Amniotic stem cell (primary cell): ENCODE measurements around the gene AKAP1.

Experiments used
- DNase-seq: peaks from one replicate; lab custom pipeline; 2025; lab: John Stamatoyannopoulos, UW

Gene AKAP1

DNA sequence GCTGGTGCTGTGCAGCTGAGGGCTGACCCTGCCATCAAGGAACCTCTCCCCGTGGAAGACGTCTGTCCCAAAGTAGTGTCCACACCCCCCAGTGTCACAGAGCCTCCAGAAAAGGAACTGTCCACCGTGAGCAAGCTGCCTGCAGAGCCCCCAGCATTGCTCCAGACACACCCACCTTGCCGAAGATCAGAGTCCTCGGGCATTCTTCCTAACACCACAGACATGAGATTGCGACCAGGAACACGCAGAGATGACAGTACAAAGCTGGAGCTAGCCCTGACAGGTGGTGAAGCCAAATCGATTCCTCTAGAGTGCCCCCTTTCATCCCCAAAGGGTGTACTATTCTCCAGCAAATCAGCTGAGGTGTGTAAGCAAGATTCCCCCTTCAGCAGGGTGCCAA is 20.5 kb downstream of the AKAP1 start:
- no peak for DNase-seq

DNA sequence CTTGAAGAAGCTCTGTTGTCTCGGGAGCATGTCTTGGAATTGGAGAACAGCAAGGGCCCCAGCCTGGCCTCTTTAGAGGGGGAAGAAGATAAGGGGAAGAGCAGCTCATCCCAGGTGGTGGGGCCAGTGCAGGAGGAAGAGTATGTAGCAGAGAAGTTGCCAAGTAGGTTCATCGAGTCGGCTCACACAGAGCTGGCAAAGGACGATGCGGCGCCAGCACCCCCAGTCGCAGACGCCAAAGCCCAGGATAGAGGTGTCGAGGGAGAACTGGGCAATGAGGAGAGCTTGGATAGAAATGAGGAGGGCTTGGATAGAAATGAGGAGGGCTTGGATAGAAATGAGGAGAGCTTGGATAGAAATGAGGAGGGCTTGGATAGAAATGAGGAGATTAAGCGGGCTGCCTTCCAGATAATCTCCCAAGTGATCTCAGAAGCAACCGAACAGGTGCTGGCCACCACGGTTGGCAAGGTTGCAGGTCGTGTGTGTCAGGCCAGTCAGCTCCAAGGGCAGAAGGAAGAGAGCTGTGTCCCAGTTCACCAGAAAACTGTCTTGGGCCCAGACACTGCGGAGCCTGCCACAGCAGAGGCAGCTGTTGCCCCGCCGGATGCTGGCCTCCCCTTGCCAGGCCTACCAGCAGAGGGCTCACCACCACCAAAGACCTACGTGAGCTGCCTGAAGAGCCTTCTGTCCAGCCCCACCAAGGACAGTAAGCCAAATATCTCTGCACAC is 21.2 kb downstream of the AKAP1 start:
- no peak for DNase-seq

DNA sequence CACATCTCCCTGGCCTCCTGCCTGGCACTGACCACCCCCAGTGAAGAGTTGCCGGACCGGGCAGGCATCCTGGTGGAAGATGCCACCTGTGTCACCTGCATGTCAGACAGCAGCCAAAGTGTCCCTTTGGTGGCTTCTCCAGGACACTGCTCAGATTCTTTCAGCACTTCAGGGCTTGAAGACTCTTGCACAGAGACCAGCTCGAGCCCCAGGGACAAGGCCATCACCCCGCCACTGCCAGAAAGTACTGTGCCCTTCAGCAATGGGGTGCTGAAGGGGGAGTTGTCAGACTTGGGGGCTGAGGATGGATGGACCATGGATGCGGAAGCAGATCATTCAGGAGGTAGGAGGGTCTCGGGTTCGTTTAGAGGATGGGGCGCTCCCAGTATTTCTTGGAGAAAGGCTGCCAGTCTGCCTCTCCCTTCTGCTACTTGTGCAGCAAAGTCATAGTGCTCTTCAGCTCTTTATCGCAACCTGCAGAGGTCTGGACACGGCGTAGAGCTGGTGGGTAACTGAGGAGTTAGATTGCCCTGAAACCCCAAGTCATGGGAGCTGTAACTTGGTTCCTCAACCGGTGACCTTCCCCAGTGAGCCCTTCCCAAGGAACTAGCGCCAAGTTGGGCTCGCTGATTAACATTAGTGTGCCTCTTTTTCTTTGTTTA is 21.9 kb downstream of the AKAP1 start:
- no peak for DNase-seq

DNA sequence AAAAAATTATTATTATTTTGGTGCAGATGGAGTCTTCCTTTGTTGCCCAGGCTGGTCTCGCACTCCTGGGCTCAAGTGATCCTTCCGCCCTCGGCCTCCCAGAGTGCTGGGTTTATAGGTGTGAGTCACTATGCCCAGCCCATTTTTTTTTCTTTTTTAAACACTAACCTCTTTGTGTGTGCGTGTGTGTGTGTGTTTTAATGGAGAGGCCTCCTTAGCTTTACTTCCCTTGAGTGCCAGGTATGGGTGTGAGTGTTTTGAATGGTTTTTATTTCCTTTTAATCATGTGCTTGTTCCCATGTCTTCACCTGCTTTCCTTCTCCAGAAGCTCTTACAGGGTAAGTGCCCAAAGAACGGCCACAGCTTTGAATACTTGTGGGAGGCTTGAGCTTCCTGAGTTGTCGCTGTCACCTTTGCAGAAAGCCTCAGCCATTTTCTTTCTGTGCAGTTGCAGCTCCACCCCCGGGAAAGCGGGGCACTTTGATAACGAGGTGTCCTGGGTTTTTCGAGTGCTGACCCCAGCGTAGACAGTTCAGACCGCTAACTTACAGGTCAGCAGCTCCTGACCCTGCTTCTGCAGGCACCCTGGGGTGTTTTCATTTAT is 22.6 kb downstream of the AKAP1 start:
- no peak for DNase-seq

DNA sequence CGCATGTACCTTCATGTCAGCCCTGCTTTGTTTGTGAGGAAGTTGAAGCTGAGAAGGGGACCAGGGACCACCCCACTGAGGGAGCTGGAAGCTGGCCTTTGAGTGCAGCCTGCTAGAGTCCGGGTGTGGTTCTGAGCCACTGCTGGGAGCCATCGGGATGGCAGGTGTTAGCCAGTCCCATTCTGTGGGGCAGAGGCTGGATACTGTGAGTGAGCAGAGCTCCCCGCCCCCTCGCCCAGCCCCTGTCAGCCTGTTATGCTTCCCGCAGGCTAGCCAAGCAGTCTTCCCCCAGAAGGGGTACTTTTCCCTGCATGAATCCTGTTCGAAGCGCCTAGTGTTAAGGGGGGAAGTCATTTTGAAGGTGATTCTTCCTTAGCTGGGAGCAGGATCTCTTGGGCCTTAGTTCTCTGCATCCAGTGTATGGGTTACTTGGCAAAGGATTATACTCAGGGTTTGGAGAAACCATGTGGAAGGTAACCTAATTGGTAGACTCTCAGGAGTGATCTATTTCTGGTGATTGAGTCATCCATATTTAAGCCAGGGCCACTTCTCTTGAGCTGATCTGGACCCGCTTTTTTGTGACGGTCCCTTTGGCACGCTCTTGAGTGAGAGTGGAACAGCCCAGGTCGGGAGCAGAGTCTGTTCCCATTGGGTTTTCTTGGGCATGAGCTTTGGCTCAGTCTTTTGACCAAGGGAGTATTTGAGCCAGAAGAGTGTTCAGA is 23.8 kb downstream of the AKAP1 start:
- no peak for DNase-seq

DNA sequence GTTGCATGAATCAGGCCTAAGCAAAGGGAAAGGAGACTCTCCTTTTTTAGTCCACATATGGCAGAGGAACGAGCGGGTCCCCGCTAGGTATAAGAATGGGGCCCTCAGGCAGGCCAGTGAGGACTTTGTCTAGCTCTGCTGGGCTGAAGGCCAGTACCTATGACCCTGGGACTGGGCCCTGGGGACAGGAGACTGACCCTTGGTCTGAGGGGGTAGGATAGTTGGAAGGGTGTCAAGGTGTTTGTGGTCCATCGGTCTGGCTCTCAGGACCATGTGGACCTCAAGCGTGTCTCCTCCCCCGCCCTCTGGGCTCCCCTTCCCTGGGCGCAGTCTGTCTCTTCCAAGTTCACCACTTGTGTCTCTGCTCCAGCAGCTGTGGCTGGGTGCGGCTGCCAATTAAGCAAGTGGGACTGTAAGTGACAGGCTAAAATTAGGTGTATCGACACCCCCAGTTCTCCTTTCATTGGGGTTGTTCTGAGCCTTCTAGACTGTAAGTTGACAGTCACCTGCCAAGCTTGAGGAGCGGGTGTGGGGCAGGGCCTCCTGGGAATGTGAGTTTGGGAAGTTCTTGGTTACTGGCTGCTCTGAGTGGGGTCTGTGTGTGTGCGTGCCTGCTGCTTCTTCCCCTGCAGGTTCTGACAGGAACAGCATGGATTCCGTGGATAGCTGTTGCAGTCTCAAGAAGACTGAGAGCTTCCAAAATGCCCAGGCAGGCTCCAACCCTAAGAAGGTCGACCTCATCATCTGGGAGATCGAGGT is 24.5 kb downstream of the AKAP1 start:
- no peak for DNase-seq

DNA sequence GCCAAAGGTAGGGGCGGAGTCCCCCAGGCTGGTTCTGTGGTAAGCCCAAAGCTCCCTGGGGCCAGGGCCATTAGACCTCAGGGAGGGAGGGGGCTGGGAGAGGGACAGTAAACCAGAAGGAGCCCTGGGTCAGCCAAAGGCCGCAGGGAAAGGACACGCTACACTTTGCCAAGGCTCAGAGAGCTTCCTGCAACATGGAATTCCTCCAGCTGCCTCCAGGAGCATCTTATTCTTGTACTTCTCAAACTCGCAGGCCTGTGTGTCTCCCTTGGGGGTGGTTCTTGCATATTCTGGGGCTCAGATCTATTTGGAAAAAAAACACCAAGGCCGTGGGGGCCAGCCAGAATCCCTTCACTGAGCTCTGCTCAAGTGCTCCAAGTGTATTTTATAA is 25.1 kb downstream of the AKAP1 start:
- no peak for DNase-seq

DNA sequence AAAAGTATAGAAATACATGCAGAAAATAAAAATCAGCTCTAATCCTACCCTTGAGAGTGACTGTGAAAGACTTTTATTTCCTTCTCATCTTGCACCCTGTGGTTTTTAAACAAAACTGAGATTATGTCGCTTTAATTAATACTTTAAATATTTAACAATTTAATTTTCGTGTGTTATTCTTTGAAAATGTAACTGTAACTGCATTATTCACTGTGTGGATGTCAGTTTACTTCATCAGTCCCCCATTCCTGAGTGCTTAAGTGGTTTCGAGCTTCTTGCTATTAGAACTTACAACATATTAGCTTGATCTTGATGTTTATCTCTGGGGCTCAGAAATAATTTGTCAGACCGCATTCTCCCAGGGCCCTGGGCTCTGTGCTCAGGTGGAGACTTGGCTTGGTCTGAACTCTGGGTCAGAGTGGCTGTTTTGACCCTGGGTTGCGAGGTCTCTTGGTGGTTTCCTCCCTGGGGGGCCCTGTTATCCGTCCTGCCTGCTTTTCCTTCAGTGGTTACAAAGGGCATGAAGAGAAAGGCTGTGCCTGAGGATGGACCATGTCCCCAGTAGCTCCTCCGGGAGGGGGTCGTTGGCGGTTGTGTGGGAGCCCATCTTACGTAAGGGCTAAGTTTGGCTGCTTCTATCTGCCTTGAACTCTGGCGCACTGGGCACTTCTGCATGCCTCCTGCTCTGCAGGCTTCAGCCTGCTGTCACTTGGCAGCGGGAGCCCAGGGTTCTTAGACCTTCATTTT is 25.7 kb downstream of the AKAP1 start:
- no peak for DNase-seq

DNA sequence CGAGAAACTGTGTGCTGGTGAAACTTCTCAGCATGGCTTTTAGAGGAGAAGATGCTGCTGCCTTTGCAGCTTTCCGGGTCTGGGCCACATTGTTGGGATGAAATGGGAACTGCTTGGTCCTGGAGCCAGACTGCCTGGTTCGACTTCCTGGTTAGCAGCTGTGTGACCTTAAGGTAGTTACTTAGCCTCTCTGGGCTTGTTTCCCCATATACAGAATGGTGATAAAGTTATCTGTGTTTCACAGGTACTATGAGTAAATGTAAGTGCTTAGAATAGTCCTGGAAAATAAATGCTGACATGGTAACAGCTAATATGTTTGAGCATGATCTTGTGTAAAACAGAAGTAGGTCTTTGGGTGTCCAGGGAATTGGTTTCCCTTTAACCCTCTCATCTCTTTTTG is 26.3 kb downstream of the AKAP1 start:
- no peak for DNase-seq

DNA sequence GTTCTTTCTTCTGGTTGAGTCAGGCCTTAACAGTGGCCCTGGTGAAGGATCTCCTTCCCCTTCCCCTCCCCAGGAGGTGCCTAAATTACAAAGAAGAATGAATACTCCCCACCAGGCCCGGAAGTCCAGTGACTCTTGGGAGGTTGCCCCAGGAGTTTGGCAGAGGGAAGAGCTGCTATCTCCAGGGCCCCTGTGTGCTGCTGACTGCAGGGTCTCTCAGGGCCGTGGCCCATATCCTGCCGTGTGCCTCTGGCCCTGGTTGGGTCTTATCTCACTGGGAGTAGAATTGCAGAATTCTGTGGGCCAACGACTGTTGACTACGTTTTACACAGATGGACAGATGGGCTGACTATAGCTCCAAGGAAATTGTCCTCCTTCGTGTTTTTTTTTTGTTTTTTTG is 28.0 kb downstream of the AKAP1 start:
- no peak for DNase-seq

DNA sequence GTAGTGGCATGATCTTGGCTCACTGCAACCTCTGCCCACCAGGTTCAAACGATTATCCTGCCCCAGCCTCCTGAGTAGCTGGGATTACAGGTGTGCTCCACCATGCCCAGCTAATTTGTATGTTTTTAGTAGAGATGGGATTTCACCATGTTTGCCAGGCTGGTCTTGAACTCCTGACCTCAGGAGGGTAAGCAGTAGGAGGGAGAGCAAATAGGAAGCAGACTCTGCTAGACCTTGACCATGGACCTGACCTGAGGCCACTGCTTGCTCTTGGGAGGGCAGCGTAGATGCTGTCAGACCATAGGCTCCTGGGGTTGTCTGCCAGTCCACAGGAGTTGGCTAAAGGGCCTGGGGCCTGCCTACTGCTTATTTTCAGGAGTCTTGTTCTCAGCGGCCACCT is 28.6 kb downstream of the AKAP1 start:
- DNase-seq, result no peak

DNA sequence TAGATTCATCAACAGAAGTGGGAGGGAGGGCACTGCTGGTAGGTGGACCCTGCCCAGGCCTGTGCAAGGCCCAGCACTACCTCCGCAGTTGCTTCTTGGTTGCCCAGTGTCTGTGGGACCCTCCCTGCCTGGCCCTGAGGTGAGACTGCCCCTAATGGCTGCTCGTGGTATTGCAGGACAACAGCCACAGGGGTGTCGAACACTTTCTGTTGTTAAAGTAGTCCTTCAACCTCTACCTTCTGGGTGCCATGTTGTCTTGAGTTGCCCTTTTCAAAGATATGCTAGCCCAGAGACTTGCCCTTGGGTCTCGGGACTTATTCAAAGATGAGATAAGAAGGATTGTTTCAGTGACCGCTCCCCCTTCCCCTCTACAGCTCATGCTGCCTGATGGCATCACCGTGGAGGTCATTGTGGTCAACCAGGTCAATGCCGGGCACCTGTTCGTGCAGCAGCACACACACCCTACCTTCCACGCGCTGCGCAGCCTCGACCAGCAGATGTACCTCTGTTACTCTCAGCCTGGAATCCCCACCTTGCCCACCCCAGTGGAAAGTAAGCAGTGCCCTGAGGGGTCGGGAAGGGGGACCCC is 29.1 kb downstream of the AKAP1 start:
- no peak for DNase-seq

DNA sequence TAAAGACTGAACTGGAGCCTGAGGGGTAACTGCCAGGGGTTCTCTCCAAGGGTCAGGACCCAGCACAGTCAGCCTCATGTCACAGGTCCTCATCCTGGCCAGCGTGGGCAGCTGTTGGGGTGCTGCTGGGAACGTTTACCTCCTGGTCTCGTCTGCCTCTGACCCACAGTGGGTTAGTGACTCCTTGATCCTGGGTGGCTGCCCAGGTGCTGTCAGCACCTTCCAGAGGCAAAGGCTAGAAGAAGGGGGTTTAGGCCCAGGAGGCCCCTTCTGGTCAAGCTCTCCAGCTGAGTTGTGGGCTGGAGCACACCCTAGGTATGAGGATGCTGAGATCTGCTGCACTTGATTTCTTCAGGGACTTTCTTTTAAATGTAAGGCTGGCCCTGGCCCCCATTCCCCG is 30.3 kb downstream of the AKAP1 start:
- DNase-seq, result no peak

DNA sequence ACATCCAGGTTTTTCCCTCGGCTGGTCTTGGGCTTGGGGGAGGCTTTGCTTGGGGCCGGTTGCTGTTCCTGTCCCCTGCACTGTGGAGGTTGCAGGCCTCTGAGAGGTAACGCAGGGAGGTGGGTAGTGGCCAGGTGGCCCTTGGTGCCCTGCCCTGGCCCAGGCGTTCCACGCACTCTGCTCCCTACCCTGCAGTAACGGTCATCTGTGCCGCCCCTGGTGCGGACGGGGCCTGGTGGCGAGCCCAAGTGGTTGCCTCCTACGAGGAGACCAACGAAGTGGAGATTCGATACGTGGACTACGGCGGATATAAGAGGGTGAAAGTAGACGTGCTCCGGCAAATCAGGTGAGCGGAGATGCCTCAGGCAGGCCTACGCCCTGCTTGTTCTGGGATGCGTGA is 30.9 kb downstream of the AKAP1 start:
- no peak for DNase-seq

DNA sequence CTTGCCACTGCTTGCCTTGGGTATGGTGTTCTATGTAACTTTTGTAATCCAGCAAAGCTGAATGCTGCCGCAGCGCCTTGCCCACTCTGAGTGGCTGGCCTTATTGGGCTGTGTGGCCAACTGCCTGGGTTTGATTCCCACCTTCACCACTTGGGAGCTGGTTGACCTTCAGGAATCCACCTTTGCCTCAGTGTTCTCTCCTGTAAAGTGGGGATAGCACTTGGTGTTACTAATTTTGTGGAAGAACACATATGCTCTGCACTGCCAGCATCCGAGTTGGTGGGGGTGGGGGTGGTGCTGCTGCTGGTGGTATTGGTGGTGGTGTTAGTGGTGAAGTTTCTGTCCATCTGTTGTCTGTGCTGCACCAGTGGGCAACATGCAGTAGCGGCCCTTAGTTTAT is 32.8 kb downstream of the AKAP1 start:
- no peak for DNase-seq

DNA sequence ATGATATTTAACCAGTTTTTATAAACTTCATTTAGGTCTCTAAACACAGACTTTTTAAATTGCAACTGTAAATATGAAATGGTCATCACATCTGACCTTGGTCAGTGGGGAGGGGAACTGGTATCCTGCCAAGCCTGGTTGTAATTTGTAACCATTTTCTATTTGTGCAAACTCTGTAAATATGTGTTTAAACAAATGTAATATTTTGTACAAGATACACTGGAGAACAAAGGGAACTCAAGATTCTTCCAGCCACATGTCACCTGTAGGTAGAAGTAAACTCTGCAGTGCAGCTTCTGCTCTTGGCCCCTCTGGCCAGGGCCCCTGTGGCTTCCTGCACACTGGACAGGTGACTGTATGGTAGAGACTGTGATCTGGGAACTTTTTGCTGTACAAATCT is 35.8 kb downstream of the AKAP1 start:
- no peak for DNase-seq

DNA sequence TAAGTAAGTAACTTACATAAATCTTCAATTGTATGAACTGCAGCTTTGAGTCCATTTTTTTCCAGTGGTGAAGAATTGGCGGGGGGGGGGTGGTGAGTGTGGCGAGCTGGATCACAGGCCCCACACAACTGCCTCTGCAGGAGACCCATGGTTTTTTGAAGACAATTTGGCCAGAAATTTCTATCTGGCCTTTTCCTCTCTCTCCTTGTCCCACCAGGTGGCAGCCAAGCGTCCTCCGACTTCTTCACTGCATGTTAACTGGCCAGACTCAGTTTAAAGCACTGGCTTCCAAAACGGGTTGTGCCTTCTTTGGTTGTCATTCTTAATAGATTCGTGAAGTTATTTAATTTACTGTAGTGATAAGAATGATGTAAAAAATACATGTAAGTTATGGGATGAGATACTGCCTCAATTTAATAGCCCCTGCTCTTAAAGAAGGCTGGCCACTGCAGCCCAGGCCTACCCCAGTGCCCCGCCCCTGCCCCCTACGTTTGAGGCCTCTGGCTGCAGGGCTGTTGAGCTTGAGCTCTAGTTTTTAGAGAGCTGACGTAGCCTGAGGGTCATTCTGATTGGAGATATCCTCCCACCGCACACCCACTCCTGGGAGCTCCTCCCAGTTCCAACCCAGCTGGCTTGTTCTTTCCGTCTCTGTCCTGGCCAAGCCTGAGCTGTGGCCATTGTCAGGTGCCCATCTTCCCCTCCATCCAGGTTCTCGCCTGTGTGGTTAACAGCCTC is 36.4 kb downstream of the AKAP1 start:
- DNase-seq, result no peak

DNA sequence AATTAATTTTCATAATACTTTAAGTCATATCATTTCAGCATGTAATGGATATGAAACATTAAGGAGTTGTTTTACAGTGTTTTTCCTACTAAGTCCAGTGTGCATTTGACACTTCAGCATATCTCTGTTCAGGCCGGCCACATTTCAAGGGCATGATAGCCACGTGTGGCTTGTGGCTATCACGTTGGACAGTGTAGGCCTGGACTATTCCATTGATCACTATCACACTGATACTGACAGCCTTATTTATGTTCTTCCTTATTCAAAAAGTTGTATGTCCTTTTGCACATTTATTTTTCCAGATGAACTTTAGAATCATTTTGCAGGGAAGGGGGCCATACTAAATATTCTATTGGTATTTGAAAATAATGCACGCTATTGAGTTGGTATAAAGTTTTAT is 39.0 kb downstream of the AKAP1 start:
- no peak for DNase-seq

DNA sequence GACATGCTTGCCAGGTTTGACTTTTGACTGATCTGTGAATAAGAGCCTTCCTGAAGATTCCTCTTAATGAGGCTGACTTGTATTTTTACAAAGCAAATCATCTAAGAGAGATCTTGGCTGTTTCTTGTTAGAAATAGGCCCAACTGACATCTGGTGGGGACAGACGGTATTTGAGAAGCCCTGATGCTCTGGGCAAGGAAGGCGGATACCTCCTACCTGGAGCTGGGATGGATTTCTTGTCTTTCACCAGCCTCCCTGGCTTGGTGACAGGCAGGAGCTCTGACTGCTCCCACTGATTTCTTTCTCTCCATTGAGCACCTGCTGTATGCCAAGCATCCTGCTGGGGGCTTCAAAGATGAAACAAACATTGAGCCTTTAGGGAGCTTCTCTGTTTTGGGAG is 40.4 kb downstream of the AKAP1 start:
- no peak for DNase-seq

DNA sequence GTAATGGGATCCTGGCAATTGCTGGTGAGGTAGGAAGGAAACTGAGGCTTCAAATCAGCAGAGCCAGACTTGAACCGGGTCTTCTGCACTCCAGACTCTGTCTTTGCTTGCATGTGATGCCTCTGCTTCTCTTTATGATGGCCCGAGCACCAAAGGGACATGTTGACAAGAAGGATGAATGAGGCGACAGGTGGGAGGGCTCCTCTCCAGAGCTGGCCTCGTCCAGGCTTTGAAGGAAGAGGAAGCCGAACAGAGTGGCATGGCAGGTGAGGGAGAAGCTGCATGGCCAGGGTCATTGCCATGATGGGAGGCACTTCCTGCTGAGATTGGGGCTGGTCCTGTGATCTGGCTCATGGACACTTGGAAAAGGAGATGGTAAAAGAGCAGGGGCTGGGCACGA is 40.8 kb downstream of the AKAP1 start:
- DNase-seq, result no peak
